ENCODE results near the gene ROCK1.

The ROCK1 gene

GRCh38 chr18:21081426-21081825 lies 30.2 kb downstream of the ROCK1 start:
- ChIA-PET POLR2A (no interaction called here), CTCF (no interaction called here)
- TF ChIP-seq CTCF (IDR thresholded peaks at IDR 0.05; ENCODE audit: insufficient read depth, low read length, missing control alignments) = no peak
- no peak for DNase-seq (ENCODE audit: low read depth, low spot score)
- H3K4me3 ChIP-seq (ENCODE audit: low read depth, low read length) = no peak overlapping the region

GRCh38 chr18:21080576-21080975 lies 31.0 kb downstream of the ROCK1 start:
- no peak for DNase-seq (ENCODE audit: low read depth, low spot score)
- H3K4me3 ChIP-seq (ENCODE audit: low read depth, low read length) = no peak overlapping the region
- no peak for TF ChIP-seq CTCF (IDR thresholded peaks at IDR 0.05; ENCODE audit: insufficient read depth, low read length, missing control alignments)
- ChIA-PET POLR2A (no interaction called here), CTCF (no interaction called here)

- TF ChIP-seq CTCF (IDR thresholded peaks at IDR 0.05; ENCODE audit: insufficient read depth, low read length, missing control alignments) = no peak
- H3K4me3 ChIP-seq (ENCODE audit: low read depth, low read length) = no peak overlapping the region
- DNase-seq (ENCODE audit: low read depth, low spot score) = no peak
- CTCF ChIA-PET = interaction anchor here (1.0 to 1.6 kb wide), 3 partner anchors 11 to 106 kb away, joined by 3 to 4 read pairs (median 4); no protein-coding TSS in a partner anchor
- POLR2A ChIA-PET = no interaction called here
Observed at GRCh38 chr18:21074336-21075323, 37.0 kb downstream of the ROCK1 start.

GRCh38 chr18:21073180-21073579 lies 38.4 kb downstream of the ROCK1 start:
- no peak for DNase-seq (ENCODE audit: low read depth, low spot score)
- ChIA-PET CTCF (no interaction called here), POLR2A (no interaction called here)
- no peak overlapping the region for H3K4me3 ChIP-seq (ENCODE audit: low read depth, low read length)
- no peak for TF ChIP-seq CTCF (IDR thresholded peaks at IDR 0.05; ENCODE audit: insufficient read depth, low read length, missing control alignments)

- no peak for TF ChIP-seq CTCF (IDR thresholded peaks at IDR 0.05; ENCODE audit: insufficient read depth, low read length, missing control alignments)
- POLR2A ChIA-PET = no interaction called here
- DNase-seq (ENCODE audit: low read depth, low spot score) = no peak
- H3K4me3 ChIP-seq (ENCODE audit: low read depth, low read length) = no peak overlapping the region
- CTCF ChIA-PET = interaction anchor here (1.5 kb wide), 1 partner anchor 108 kb away, joined by 3 read pairs; no protein-coding TSS in a partner anchor
Observed at GRCh38 chr18:21071071-21071470, 40.5 kb downstream of the ROCK1 start.

- CTCF ChIA-PET = no interaction called here
- no peak for DNase-seq (ENCODE audit: low read depth, low spot score)
- TF ChIP-seq CTCF (IDR thresholded peaks at IDR 0.05; ENCODE audit: insufficient read depth, low read length, missing control alignments) = no peak
- no peak overlapping the region for H3K4me3 ChIP-seq (ENCODE audit: low read depth, low read length)
- POLR2A ChIA-PET = no interaction called here
Observed at GRCh38 chr18:21069468-21069867, 42.1 kb downstream of the ROCK1 start.

Measured in AG04449 (cell line).